GM10266 (cell line): ENCODE measurements around the gene HTR1D.

Experiments used
- DNase-seq: peaks from one replicate; pipeline ENCODE4 v3.0.0; 2012; ENCODE audit errors: extremely low spot score
- CTCF ChIP-seq: IDR thresholded peaks from 2 replicates; pipeline ENCODE4 v1.5.1; 2012; ENCODE audit warnings: mild to moderate bottlenecking, low read depth; ENCODE audit not compliant: control insufficient read depth, insufficient read depth; ENCODE audit errors: missing control alignments

Gene HTR1D

GRCh38 chr1:23156940-23157339 is 60.4 kb downstream of the HTR1D start:
- no peak for DNase-seq
- TF ChIP-seq CTCF: no peak

- DNase-seq: no peak
- TF ChIP-seq CTCF: no peak
These were observed 64.2 kb downstream of the HTR1D start for GRCh38 chr1:23152966-23153684.

- DNase-seq: no peak
- no peak for TF ChIP-seq CTCF
These were observed 66.6 kb downstream of the HTR1D start for GRCh38 chr1:23150742-23151141.

GRCh38 chr1:23150125-23150524 is 67.2 kb downstream of the HTR1D start:
- no peak for DNase-seq
- no peak for TF ChIP-seq CTCF

DNA sequence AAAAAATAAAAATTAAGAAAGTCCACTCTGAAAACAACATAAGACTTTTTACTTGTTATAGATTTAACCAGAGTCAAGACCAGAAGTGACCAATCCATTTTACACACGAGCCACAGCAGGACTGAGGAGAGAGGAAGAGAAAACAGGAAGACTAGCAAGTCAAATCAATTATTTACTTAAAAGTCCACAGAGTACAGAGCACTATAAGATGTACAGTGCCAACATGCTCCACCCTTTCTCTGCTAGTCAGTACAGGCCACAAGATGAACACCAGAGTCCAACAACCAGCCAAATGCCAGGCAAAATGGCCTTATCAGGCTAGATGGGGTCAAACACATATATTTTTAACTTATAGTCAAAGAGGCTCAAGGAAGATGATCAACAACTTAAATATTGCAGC is 68.2 kb downstream of the HTR1D start:
- DNase-seq: no peak
- TF ChIP-seq CTCF: no peak

- no peak for DNase-seq
- no peak for TF ChIP-seq CTCF
These were observed 69.2 kb downstream of the HTR1D start for GRCh38 chr1:23148084-23148483.
